GM18519 (cell line): ENCODE results near the gene SFR1.

ENCODE experiments used
- ATAC-seq: cut with Tn5 transposase; IDR thresholded peaks from one replicate; pipeline ENCODE4 v1.9.1; 2021; ENCODE audit warnings: mild to moderate bottlenecking, moderate library complexity; ENCODE audit not compliant: unreplicated experiment, low FRiP score

Gene SFR1

GRCh38 chr10:104121485-104122224 lies at the start of gene SFR1:
Gene SFR1, plus strand, starts transcription at chr10:104122171. Its CDS starts 13 bp downstream, at chr10:104122184.
- ATAC-seq: peak; percentile 85

GRCh38 chr10:104072786-104073185 lies 49.2 kb upstream of the SFR1 start:
- no peak for ATAC-seq

GRCh38 chr10:104074505-104074904 lies 47.5 kb upstream of the SFR1 start:
- ATAC-seq: no peak

GRCh38 chr10:104076743-104077160 lies 45.2 kb upstream of the SFR1 start:
- ATAC-seq: no peak

GRCh38 chr10:104077247-104077646 lies 44.7 kb upstream of the SFR1 start:
- no peak for ATAC-seq

- no peak for ATAC-seq
Measured at GRCh38 chr10:104077663-104078151, 44.3 kb upstream of the SFR1 start.

GRCh38 chr10:104080762-104081161 lies 41.2 kb upstream of the SFR1 start:
- ATAC-seq: no peak

GRCh38 chr10:104081998-104082397 lies 40.0 kb upstream of the SFR1 start:
- ATAC-seq: no peak

- no peak for ATAC-seq
Measured at GRCh38 chr10:104084482-104085142, 37.4 kb upstream of the SFR1 start.

GRCh38 chr10:104085801-104086400 lies 36.1 kb upstream of the SFR1 start, which contains the start of gene COL17A1:
Gene COL17A1, minus strand, starts transcription at chr10:104085880. Its CDS starts 5,207 bp downstream, at chr10:104080673.
- ATAC-seq: no peak

GRCh38 chr10:104088239-104088638 lies 33.7 kb upstream of the SFR1 start:
- ATAC-seq: no peak

- no peak for ATAC-seq
Measured at GRCh38 chr10:104089621-104090020, 32.4 kb upstream of the SFR1 start.

- ATAC-seq: no peak
Measured at GRCh38 chr10:104090611-104091010, 31.4 kb upstream of the SFR1 start.

GRCh38 chr10:104092749-104093148 lies 29.2 kb upstream of the SFR1 start:
- ATAC-seq: no peak

GRCh38 chr10:104096692-104097091 lies 25.3 kb upstream of the SFR1 start:
- no peak for ATAC-seq

GRCh38 chr10:104098358-104098925 lies 23.5 kb upstream of the SFR1 start:
- no peak for ATAC-seq

- ATAC-seq: no peak
Measured at GRCh38 chr10:104099269-104099668, 22.7 kb upstream of the SFR1 start.

- ATAC-seq: no peak
Measured at GRCh38 chr10:104099941-104100340, 22.0 kb upstream of the SFR1 start.

- ATAC-seq: no peak
Measured at GRCh38 chr10:104100795-104101194, 21.2 kb upstream of the SFR1 start.

GRCh38 chr10:104101902-104102301 lies 20.1 kb upstream of the SFR1 start:
- ATAC-seq: no peak

- no peak for ATAC-seq
Measured at GRCh38 chr10:104103956-104104355, 18.0 kb upstream of the SFR1 start.
